GM12872 (cell line): Measurements from ENCODE around the gene BTN2A1.

ENCODE experiments used
- CTCF ChIP-seq: IDR thresholded peaks from 3 replicates; pipeline ENCODE4 v1.5.1; 2011; ENCODE audit warnings: low read depth, mild to moderate bottlenecking, low read length, moderate library complexity; ENCODE audit not compliant: insufficient read depth

The BTN2A1 gene

GRCh38 chr6:26507658-26508057, 49.9 kb downstream of the BTN2A1 start:
- no peak for TF ChIP-seq CTCF

- no peak for TF ChIP-seq CTCF
Observed at GRCh38 chr6:26514984-26515383, 57.2 kb downstream of the BTN2A1 start.

GRCh38 chr6:26516481-26517427, 59.0 kb downstream of the BTN2A1 start:
- TF ChIP-seq CTCF: no peak
